WI38 (cell line): ENCODE results near the gene SLC24A3.
A peak's percentile ranks its signal among the peaks of the same experiment; 100 is the strongest.

Experiments
- H3K4me3 ChIP-seq: 2 replicates; pipeline ENCODE4 v1.5.1; 2011; ENCODE audit warnings: low read depth, mild to moderate bottlenecking, control low read depth, low read length
- CTCF ChIP-seq: IDR thresholded peaks from 2 replicates; pipeline ENCODE4 v1.5.1; 2012; ENCODE audit warnings: low read depth, mild to moderate bottlenecking, control low read depth, low read length

Gene SLC24A3

GRCh38 chr20:19620446-19620845, 408.0 kb downstream of the SLC24A3 start:
- H3K4me3 ChIP-seq, result no peak overlapping the region
- TF ChIP-seq CTCF, result no peak

GRCh38 chr20:19621072-19621471, 408.6 kb downstream of the SLC24A3 start:
- TF ChIP-seq CTCF, result no peak
- no peak overlapping the region for H3K4me3 ChIP-seq

- H3K4me3 ChIP-seq, result no peak overlapping the region
- TF ChIP-seq CTCF, result no peak
Measured at GRCh38 chr20:19624221-19624965, 412.0 kb downstream of the SLC24A3 start.

- H3K4me3 ChIP-seq, result no peak overlapping the region
- TF ChIP-seq CTCF, result no peak
Measured at GRCh38 chr20:19625426-19625825, 413.0 kb downstream of the SLC24A3 start.

- no peak overlapping the region for H3K4me3 ChIP-seq
- no peak for TF ChIP-seq CTCF
Measured at GRCh38 chr20:19626896-19627295, 414.5 kb downstream of the SLC24A3 start.

GRCh38 chr20:19628570-19629134, 416.2 kb downstream of the SLC24A3 start:
- peak; percentile 64 for TF ChIP-seq CTCF
- no peak overlapping the region for H3K4me3 ChIP-seq

GRCh38 chr20:19631410-19631809, 419.0 kb downstream of the SLC24A3 start:
- no peak overlapping the region for H3K4me3 ChIP-seq
- no peak for TF ChIP-seq CTCF
